ENCODE measurements around the gene EOMES. TPM values are rescaled to one million over a fixed set of nuclear protein-coding genes. Genes with fewer than 3 reads are reported as not detected.
"Not testable (repeated sequence)": the region's sequence is repeated elsewhere in the genome, so short reads cannot be mapped to it uniquely, and the experiment has no call there.

EOMES gene
- 0.10 TPM in 1 of 2 replicates, not detected in the other for total RNA-seq

DNA sequence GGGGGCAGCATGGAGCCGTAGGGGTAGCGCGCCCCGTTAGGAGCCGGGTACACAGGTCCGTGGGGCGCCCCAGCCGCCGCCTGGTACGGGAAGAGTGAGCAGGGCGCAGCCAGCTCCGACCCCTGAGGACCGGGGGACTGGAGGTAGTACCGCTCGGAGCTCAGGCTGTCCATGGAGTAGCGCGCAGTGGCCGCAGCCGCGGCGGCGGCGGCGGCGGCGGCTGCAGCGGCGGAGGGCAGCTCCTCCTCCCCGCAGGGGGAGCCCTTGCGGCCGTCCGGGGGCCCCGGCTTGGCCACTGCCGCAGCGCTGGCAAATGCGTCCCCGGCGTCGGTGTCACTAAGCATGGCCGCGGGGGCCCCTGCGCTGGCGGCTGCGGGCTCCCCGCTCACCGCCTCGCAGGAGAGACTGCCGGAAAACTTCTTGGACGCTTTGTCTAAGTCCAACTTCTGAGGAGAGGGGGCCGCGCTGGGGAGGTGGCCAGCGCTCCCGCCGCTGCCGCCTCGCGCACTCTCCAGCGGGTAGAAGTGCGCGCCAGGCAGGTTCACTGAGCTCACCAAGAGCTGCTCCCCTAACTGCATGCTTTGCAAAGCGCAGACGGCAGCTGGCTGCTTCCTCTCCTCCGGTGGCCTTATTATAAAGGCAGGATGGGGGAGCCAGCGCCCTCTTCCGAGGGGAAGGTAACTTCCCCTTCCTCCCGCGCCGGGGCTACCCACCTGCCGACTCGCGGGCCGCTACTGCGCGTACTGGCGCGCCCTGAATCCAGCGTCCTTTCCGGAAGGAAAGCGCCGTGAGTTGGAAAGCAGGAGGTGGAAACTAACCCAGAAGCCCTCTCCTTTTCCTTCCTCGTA is at the start of gene EOMES:
Gene EOMES (minus strand): TSS at position 607 of the 848 bp plus-strand sequence. CDS start 29 bp downstream, at position 578.
- POLR2A ChIA-PET, result no interaction called here
- peaks cover 73% of the 10 kb centered on the region for H3K27me3 Mint-ChIP-seq
- CTCF ChIA-PET, result interaction anchor here (1.1 to 4.9 kb wide), 3 partner anchors 9 to 607 kb away, joined by 3 to 21 read pairs (median 6); no protein-coding TSS in a partner anchor
- TF ChIP-seq, protein P1, sequence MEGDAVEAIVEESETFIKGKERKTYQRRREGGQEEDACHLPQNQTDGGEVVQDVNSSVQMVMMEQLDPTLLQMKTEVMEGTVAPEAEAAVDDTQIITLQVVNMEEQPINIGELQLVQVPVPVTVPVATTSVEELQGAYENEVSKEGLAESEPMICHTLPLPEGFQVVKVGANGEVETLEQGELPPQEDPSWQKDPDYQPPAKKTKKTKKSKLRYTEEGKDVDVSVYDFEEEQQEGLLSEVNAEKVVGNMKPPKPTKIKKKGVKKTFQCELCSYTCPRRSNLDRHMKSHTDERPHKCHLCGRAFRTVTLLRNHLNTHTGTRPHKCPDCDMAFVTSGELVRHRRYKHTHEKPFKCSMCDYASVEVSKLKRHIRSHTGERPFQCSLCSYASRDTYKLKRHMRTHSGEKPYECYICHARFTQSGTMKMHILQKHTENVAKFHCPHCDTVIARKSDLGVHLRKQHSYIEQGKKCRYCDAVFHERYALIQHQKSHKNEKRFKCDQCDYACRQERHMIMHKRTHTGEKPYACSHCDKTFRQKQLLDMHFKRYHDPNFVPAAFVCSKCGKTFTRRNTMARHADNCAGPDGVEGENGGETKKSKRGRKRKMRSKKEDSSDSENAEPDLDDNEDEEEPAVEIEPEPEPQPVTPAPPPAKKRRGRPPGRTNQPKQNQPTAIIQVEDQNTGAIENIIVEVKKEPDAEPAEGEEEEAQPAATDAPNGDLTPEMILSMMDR (IDR thresholded peaks at IDR 0.05), result no peak
- H3K9me3 Mint-ChIP-seq, result no peaks in the 10 kb centered on the region
- intact Hi-C loops (cut with micrococcal nuclease), result loop anchor here (1.0 kb wide), 1 partner anchor 10 kb away; no protein-coding TSS in a partner anchor
- H3K4me3 Mint-ChIP-seq, result peak within 1 kb of the TSS; percentile 69
- ATAC-seq (ENCODE audit: low read depth) (peak; percentile 58), DNase-seq (no peak)
- peaks cover 29% of the 10 kb centered on the region for H3K4me1 Mint-ChIP-seq
- no peak within 1 kb of the TSS for H3K27ac Mint-ChIP-seq
- no peaks in the 10 kb centered on the region for H3K36me3 Mint-ChIP-seq (ENCODE audit: low read depth)

DNA sequence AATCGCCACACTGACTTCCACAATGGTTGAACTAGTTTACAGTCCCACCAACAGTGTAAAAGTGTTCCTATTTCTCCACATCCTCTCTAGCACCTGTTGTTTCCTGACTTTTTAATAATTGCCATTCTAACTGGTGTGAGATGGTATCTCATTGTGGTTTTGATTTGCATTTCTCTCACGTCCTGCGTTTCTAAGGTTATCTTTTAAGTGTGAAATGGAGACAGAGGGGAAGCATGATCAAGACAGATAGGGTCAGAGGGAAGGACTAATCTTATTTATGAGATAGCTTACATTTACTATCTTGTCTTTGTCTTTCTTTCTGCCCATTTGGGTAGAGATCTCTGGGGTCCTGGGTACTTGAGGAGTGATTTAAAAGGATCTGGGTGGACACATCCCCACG is 48.3 kb upstream of the EOMES start:
- H3K9me3 Mint-ChIP-seq; ATAC-seq (ENCODE audit: low read depth); intact Hi-C loops (cut with micrococcal nuclease); H3K36me3 Mint-ChIP-seq (ENCODE audit: low read depth); DNase-seq; H3K4me3 Mint-ChIP-seq; POLR2A ChIA-PET; H3K27me3 Mint-ChIP-seq; CTCF ChIA-PET; H3K4me1 Mint-ChIP-seq; H3K27ac Mint-ChIP-seq: not testable (repeated sequence)

DNA sequence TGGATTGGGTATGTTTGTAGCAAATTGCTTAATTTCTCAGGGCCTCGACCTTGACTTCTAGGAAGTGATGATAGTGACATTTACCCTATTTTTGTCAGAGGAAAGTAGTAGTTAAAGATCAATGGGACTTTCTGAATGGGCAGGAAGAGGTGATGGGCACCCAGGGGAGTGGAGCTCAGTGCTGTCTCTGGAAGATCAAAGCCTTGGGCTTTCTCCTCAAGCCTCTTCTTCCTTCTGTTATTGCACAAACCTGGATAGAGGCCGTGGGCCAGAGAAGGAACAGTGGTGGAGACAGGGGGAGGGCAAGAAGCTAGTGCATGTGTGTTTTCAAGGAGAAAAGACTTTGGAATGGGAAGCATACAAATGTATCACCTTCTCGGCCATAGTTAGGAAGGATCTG is 44.9 kb upstream of the EOMES start:
- POLR2A ChIA-PET, result no interaction called here
- intact Hi-C loops (cut with micrococcal nuclease), result no loop called here
- Mint-ChIP-seq H3K4me3 (no peak overlapping the region), H3K4me1 (no peaks in the 10 kb centered on the region), H3K36me3 (ENCODE audit: low read depth) (no peaks in the 10 kb centered on the region), H3K27me3 (peaks cover 4% of the 10 kb centered on the region), H3K9me3 (no peaks in the 10 kb centered on the region), H3K27ac (no peak overlapping the region)
- ATAC-seq (ENCODE audit: low read depth), result no peak
- TF ChIP-seq, protein P1 (IDR thresholded peaks at IDR 0.05), result no peak
- no peak for DNase-seq
- CTCF ChIA-PET, result no interaction called here

DNA sequence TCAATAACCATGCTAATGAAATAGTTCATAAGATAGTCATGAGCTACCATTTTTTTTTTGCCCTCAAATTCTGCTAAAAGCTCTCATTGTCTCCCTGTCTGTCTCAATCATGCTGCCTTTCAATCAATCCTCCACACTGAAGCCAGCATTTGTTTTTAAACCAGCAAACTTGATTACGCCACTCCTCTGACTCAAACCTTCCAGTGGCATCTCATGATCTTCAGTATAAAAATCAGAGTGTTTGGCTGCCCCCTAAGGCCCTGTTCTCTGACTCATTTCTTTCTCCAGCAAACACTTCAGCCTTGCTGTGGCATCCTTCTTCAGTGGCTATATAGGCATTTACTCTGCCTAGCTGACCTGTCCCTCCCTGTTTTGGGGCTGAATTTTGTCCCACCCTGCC is 36.0 kb upstream of the EOMES start:
- Mint-ChIP-seq H3K27me3 (peaks cover 4% of the 10 kb centered on the region), H3K36me3 (ENCODE audit: low read depth) (no peaks in the 10 kb centered on the region), H3K4me1 (no peaks in the 10 kb centered on the region), H3K4me3 (no peak overlapping the region), H3K27ac (no peak overlapping the region), H3K9me3 (no peaks in the 10 kb centered on the region)
- DNase-seq (no peak), ATAC-seq (ENCODE audit: low read depth) (no peak)
- TF ChIP-seq, protein P1 (IDR thresholded peaks at IDR 0.05), result no peak
- POLR2A ChIA-PET, result no interaction called here
- CTCF ChIA-PET, result no interaction called here
- intact Hi-C loops (cut with micrococcal nuclease), result no loop called here

DNA sequence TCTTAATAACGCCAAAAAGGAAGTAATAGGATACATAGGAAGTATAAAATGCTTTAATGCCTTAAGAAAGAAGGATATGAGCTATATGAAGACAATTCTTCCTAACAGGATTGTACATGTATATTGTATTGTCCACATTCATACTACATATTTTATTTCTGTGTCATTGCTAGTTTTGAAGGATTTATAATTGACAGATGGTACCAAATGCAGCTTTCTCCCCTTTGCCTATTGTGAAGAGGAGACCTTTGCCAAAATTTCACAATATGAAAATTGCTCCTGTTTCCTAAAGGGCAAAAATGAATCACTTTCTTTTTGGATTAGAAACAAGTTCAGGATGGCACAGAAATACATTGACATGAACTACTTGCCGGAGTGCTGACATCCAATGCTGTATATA is 34.8 kb upstream of the EOMES start:
- Mint-ChIP-seq H3K9me3 (no peaks in the 10 kb centered on the region), H3K36me3 (ENCODE audit: low read depth) (no peaks in the 10 kb centered on the region), H3K27ac (no peak overlapping the region), H3K4me3 (no peak overlapping the region), H3K27me3 (peaks cover 2% of the 10 kb centered on the region), H3K4me1 (no peaks in the 10 kb centered on the region)
- no peak for DNase-seq
- intact Hi-C loops (cut with micrococcal nuclease), result no loop called here
- CTCF ChIA-PET, result no interaction called here
- POLR2A ChIA-PET, result no interaction called here
- ATAC-seq (ENCODE audit: low read depth), result no peak
- TF ChIP-seq, protein P1 (IDR thresholded peaks at IDR 0.05), result no peak
